ENCODE measurements around the gene SLC1A3.
"Not testable (repeated sequence)": the region's sequence is repeated elsewhere in the genome, so short reads cannot be mapped to it uniquely, and the experiment has no call there.

Gene SLC1A3

GRCh38 chr5:36573438-36573837 lies 33.0 kb upstream of the SLC1A3 start (continued):
- TF ChIP-seq CREB5 (CRISPR knock-in tag; IDR thresholded peaks at IDR 0.05; ENCODE audit: low read depth), result no peak

- TF ChIP-seq RARB (CRISPR knock-in tag; IDR thresholded peaks at IDR 0.05) (no peak), SNAI2 (CRISPR knock-in tag; IDR thresholded peaks at IDR 0.05) (no peak), CREB5 (CRISPR knock-in tag; IDR thresholded peaks at IDR 0.05; ENCODE audit: low read depth) (no peak), PATZ1 (CRISPR knock-in tag; IDR thresholded peaks at IDR 0.05; ENCODE audit: borderline replicate concordance) (no peak), ZNF565 (CRISPR knock-in tag; conservative IDR thresholded peaks at IDR 0.05; ENCODE audit: low read depth) (no peak), TSHZ2 (CRISPR knock-in tag; IDR thresholded peaks at IDR 0.05) (no peak)
These were observed 31.0 kb upstream of the SLC1A3 start for GRCh38 chr5:36575361-36575781.

GRCh38 chr5:36576721-36577120 lies 29.7 kb upstream of the SLC1A3 start:
- TF ChIP-seq CREB5 (CRISPR knock-in tag; IDR thresholded peaks at IDR 0.05; ENCODE audit: low read depth) (no peak), ESRRG (CRISPR knock-in tag; IDR thresholded peaks at IDR 0.05) (no peak), BACH2 (CRISPR knock-in tag; IDR thresholded peaks at IDR 0.05; ENCODE audit: borderline replicate concordance) (no peak), ZNF8 (CRISPR knock-in tag; IDR thresholded peaks at IDR 0.05) (no peak), TOX (CRISPR knock-in tag; IDR thresholded peaks at IDR 0.05; ENCODE audit: borderline replicate concordance) (no peak), PATZ1 (CRISPR knock-in tag; IDR thresholded peaks at IDR 0.05; ENCODE audit: borderline replicate concordance) (no peak), ZFP3 (CRISPR knock-in tag; IDR thresholded peaks at IDR 0.05) (no peak), TSHZ2 (CRISPR knock-in tag; IDR thresholded peaks at IDR 0.05) (no peak), SNAI2 (CRISPR knock-in tag; IDR thresholded peaks at IDR 0.05) (no peak), CSDC2 (CRISPR knock-in tag; IDR thresholded peaks at IDR 0.05) (no peak), ZC3H10 (CRISPR knock-in tag; IDR thresholded peaks at IDR 0.05) (no peak), ZNF565 (CRISPR knock-in tag; conservative IDR thresholded peaks at IDR 0.05; ENCODE audit: low read depth) (no peak), ZNF70 (CRISPR knock-in tag; IDR thresholded peaks at IDR 0.05) (no peak), PPARA (CRISPR knock-in tag; IDR thresholded peaks at IDR 0.05; ENCODE audit: borderline replicate concordance) (no peak), TCF4 (CRISPR knock-in tag; IDR thresholded peaks at IDR 0.05; ENCODE audit: borderline replicate concordance) (no peak)
- ATAC-seq, result no peak

More at GRCh38 chr5:36575361-36575781, 31.0 kb upstream of the SLC1A3 start:
- ATAC-seq, result no peak

- ATAC-seq, result not testable (repeated sequence)
These were observed 26.5 kb upstream of the SLC1A3 start for GRCh38 chr5:36579858-36580257.

Measured in SK-N-SH treated with all-trans-retinoic acid at 6 μM for 48 hours (cell line).